Activated CD4-positive, alpha-beta T cell treated with anti-CD3 and anti-CD28 coated beads for 4 hours (primary cell): Measurements from ENCODE around the gene SNRPB.

Experiments
- DNase-seq, 2 donors: peaks; one replicate each; pipeline ENCODE4 v3.0.0-alpha.2; 2020

Gene SNRPB

DNA sequence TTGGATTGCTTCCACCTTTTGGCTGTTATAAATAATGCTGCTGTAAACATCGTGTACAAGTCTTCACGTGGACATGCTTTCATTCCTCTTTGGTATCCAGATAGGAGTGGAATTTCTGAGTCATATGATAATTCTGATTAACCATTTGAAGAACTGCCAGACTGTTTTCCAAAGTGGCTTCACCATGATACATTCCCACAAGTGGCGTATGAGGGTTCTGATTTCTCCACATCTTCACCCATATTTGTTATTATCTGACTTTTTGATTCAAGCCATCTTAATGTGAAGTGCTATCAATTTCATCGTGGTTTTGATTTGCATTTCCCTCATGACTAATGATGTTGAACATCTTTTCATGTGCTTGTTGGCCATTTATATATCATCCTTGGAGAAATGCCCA lies 2.9 kb upstream of the SNRPB start:
- no peak for DNase-seq

DNA sequence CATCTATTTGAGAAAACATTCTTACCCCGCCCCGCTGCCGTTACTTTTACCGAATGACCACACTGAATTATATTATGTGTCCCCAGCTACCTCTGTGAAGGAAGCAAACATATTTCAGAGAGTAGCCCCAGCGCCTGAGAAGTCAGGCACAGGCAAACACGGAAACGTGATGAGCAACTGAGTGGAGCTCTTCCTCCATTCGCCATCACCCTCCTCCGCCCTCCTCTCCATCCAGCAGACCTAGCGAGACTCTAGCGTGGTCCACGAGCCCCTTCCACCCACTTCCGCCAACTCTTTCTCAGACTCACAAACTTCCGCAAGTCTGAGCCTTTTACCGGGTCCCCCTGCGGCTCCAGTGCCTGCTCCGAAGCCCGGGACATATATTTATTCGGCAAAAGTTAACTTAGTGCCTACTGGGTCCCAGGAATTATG lies 582 bp downstream of the SNRPB start:
- peak; percentile 55 to 64 for DNase-seq

DNA sequence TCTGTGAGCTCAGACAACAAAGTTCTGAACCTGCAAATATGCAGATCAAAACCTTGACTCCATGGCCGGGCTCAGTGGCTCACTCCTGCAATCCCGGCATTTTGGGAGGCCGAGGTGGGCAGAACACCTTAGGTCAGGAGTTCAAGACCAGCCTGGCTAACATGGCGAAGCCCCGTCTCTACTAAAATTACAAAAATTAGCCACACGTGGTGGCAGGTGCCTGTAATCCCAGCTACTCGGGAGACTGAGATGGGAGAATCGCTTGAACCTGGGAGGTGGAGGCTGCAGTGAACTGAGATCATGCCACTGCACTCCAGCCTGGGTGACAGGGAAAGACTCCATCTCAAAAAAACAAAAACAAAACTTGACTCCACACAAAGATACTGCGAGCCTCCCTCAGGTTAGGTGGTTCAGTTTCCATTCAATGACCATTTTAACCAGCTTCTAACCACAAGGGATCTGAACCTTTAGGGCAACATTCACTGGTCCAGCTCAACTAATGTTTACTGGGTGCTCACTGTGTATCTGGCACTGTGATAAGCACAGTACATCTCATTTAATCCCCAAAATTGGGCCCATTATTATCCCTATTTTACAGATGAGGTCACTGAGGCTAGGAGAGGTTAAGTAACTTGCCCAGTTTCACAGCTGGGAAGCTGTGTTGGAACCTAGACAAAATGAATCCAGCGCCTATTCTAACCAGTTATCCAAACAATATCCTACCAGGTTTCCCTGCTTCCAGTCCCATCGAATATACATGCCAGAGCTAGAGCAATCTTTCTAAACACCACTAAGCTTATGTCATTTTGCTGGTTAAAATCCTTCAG lies 1.8 kb downstream of the SNRPB start:
- no peak for DNase-seq

DNA sequence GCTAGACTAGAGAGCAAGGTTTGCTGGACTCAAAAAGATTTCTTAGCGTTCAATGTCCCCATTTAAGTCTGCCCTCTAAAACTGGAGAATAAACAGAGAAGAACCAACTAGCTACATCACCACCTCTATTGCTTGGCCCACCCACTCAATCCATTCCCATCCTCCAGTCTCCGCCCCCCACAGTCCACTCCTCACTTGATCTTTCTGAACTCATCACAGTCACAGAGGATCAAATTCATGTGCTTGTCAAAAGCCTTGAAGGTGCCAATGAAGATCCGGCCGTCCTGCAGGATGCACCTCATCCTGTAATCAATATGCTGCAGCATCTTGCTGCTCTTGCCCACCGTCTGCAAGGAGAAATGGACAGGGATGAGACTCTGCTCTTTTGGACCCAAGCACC lies 3.2 kb downstream of the SNRPB start:
- DNase-seq = no peak

DNA sequence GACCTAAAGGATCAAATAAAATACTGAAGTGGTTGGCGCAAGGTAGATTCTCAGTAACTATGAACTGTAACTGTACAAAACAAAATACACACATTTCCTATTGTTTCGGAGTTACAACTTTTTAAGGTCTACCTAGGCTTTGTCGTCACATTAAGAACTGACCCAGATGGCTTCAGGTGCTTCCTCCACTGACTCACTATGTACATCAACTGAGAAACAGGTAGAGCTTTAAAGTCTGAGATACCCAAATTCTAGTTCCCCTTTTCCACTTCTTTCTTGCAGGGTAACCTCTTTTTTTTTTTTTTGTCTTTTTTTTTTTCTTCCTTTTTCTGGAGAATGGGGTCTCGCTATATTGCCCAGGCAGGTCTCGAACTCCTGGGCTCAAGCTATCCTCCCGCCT lies 5.5 kb downstream of the SNRPB start:
- DNase-seq = no peak

DNA sequence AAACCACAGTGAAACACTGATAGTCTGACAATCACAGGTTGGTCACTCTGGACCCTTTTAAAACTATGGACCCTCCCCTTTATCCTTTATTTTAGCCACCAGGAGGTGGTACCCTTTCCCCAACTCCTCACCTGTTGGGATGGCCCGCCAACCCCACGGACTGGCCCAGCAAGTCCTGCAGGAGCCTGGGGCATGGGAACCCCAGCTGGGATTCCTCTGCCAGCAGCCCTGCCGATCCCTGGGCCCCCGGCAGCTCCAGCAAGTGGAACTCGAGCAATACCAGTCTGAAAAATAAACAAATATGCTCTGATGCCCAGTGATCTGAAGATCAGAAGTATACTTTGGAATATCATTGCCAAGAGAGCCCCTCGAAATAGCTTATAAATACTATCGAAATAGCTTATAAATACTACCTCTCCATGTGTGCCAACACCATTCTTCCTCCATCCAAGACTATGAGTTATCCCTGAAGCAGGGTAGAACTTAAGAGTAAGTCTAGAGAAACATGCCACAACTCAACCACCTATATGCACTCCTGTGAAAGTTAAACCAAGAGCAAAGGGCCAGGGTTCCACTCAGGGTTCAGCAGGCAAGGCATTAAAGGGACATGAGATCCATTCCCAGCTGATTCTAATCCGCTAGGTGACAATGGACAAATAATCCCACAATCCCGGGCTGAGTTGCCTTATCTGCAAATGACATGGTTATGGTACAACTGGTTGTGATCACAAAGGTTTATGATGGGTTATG lies 6.8 kb downstream of the SNRPB start:
- no peak for DNase-seq

DNA sequence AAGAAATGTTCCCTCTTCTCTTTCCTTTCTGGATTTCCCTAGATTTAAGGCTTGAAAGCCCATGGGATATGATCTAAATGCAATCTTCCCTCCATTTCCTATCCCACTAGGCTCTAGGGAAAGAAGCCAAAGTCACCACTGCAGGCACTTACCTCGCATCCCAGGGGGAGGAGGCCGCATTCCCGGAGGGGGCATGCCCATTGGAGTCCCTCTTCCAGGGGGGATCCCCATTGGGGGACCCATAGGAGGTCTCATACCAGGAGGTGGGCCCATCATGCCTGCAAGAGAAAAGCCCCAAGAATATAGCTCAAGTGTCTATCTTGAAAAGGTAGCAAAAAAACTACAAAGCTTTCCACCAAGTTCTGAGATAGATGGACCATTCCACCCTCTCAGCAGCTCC lies 8.1 kb downstream of the SNRPB start:
- DNase-seq = no peak

DNA sequence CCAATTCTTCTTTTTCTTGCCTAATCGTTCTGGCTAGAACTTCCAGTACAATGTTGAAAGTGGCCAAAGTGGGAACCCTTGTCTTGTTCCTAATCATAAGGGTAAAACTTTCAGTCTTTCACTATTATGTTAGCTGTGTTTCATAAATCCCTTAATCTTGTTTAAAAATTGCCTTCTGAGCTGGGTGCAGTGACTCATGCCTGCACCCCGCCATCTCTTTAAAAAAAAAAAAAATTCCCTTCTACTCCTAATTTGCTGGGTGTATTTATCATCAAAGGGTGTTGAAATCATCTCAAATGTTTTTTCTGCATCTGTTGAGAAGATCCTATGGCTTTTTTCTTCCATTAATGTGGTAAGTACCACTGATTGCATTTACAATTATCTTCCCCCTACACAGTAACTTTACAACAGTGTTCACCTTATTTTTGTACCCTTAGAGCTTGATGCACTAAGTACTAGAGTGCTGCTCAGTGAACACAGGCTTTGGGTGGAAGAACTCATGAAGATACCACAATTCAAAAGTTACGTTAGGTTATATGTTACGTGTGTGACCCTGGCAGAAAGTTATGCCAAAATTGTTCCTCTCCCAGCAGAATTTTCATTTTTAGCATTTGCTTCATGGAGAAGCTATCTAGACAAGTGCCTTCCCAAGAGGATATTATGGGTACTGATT lies 9.7 kb downstream of the SNRPB start:
- DNase-seq = no peak

DNA sequence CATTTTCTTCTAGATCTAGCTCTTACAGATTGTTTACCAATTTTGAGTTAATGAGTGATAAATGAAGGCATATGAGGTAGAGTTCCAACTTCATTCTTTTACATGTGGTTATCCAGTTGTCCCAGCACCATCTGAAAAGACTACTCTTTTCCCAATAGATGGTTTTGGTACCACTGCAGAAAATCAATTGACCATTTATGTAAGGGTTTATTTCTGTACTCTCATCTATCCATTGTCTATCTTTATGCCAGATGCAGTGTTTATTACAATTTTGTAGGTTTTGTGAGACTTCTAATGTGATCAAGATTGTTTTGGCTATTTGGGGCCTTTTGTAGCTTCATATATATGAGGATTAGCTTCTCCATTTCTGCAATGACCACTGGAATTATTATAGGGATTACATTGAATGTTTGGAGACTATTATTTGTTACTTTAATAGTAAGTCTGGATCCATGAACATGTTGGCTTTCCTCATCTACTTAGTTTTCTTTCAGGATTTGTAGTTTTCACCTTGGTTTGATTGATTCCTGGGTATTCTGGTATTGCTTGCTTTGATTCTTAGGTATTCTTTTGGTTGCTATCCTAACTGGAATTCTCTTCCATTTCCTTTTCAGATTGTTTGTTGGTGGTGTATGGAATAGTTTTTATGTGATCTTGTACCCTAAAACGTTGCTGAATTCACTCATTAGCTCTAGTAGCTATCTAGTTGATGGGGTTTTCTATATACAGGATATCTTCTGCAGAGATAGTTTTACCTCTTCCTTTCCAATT lies 10.4 kb downstream of the SNRPB start:
- no peak for DNase-seq

DNA sequence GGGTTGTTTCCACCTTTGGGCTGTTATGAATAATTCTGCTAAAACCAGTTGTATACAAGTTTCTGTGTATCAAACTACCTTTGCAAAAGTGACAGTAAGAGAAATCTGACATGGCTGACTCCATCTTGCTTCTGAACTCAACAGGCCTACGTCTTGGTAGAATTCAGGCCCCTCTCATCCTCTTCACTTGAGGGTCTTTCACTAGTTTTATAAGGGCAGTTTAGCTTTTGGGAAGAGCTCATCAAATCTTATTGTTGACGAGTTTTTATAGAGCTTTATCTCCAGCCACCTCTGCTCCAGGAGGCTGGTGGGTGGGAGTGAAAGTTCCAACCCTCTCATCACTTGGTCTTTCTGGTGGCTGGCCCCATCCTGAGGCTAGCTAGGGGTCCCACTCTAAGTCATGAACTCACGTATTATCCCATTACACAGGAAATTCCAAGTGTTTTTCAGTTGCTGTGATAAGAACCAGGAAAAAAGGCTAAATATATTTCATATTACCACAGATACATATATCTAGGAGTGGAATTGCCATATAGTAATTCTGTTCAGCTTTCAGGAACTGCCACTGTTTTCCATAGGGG lies 11.6 kb downstream of the SNRPB start:
- no peak for DNase-seq

DNA sequence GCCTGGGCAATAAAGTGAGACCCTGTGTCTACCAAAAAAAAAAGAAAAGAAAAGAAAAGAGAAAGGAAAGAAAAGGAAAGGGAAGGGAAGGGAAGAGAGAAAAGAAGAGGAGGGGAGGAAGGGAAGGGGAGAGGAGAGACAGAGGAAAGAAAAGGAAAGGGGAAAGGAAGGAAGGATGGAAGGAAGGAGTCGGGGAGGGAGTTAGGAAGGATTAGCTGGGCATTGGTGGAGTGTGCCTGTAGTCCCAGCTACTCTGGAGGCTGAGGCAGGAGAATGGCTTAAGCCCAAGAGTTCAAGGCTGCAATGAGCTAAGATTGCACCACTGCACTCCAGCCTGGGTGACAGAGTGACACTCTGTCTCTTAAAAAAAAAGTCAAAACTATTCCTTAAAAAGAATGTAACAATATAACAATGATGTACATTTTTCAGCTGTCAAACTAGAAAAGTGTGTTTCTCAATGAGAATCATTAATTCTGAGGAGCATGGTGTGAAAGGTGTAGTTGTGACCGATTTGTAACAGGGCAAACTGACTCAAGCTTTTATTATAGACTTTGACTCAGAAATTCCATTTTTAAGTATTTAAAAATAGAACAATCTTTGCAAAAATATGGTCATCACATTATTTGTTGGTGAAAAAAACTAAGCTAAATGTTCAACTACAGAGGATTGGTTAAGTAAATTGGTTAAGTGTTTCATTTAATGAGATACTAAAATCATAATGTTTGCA lies 14.7 kb downstream of the SNRPB start:
- no peak for DNase-seq

DNA sequence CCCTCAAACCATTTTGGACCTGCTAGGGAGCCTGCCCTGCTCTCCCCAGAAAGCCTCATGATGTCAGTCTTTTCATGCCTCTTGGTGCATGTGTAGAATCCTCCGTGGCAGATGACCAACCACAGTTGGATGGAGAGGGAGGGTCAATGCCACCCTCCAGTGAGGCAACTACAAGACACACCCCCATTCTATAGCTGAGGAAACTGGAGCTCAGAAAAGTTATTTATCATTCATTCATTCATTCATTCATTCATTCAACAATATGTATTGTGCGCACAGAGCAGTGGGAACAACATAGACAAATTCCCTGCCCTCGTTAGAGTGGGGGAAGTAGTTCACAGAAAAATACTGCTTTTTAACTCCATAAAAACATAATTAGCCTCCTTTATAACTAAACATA lies 16.8 kb downstream of the SNRPB start:
- DNase-seq = no peak

DNA sequence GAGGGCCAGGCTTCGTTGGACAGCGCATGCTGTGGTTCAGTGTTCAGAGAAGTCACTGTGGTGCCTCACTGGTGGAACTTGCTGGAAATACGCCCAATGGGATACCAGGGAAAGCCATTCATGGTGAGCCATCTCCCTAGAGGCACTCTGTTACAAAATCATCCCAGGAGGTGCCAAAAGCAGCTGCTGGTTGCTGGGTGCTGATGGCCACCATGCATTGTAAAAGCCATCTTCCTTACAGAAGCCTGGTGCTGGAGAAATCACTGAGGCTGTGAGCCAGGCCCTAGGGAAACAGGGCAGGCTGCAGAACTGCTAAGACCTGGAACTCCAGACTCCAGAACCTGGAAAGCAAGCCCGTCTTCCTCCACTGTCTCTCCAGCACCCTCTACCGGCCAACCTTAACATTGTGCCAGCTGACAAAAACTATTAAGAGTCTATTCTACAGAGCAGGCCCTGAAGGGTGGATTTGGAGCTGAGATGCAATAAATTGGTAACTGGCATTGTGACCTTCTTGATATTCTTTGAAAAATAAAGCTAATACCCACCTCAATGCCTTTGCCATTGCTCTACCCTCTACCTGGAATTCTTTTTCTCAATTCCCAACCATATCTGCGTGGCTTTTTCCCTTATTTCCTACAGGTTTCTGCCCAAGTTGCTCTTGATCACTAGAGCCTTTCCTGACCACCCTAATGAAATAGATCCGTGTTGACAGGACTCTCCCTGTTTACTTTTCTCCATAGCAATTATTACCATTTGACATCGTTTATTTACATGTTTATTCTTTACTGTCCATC lies 18.5 kb downstream of the SNRPB start:
- peak; percentile 52 to 72 for DNase-seq

DNA sequence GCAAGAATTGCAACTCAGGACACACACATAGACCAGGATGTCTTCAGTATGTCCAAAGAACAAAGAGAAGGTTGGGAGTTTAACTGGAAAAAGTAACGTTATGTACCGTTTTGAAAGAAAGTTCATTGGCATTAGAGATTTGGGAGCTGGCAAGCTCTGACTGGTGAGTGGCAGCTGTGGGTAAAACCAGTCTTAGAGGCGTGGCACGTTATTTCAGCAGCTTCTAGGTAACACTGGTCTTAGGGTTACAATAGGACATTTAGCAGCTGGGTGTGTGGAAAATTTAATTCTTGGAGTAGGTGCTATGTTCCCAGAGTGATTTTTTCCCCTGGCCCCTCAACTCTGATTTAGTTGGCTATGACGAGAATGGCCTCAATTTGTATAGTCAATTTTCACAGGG lies 19.2 kb downstream of the SNRPB start:
- no peak for DNase-seq

DNA sequence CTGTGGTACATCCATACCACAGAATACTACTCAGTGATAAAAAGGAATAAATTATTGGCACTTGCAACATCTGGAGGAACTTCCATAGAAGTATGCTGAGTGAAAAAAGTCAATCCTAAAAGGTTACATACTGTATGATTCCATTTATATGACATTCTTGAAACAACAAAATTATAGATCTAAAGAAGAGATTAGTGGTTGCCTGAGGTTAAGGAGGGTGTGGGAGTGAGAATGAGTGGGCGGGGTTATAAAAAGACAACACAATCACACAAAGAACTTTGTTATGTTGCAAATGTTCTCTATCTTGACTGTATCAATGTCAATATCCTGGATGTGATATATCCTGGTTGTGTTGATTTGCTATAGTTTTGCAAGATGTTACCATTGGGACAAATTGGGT lies 21.2 kb downstream of the SNRPB start:
- DNase-seq = no peak

DNA sequence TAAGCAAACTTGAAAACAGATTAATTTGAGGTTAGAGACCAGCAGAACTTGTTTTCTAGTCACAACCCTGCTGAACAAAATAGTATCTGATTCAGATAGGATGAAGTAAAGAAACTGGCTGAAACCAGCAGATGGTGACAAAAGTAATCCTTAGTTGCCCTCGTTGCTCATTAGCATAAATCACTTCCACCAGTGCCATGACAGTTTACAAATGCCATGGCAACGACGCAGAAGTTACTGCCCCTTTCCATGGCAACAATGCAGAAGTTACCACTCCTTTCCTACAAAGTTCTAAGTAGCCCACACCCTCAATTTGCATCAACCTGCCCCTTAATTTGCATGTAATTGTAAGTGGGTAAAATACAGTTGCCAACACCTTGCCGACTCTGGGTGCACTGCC lies 23.7 kb downstream of the SNRPB start:
- DNase-seq = no peak

DNA sequence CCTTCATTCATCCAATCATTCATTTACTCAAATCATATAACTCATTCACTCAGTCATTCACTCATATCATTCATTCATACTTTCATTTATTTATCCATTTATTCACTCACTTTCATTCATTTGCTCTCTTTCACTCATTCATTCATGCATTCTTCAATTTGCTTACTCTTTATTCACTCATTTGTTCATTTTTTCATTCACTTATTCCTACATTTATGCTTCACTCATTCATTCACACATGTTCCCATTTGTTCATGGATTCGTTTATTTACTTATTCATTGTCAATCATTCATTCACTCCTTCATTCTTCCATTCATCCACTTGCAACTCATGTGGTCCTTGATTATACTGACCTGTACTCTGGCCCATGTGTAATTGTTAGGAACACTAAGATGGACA lies 39.4 kb downstream of the SNRPB start:
- DNase-seq = no peak

DNA sequence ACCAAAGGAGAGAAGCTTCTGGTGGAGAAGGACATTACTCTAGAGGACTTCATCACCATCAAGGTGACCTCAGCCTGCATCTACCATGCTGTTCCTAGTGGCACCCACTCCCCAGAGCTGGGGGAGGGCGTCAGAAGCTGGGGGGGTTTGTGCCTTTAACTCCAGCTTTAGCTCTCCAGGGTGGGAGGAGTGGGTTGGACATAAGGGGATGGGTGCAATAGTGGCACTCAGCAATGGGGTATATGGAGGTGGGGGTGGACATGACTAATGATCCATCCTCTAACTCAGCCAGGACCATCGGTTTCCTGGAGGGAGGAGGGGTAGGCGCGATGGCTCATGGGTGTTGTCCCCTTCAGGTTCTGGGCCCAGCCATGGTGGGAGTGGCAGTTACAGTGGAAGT lies 40.1 kb downstream of the SNRPB start:
- no peak for DNase-seq

DNA sequence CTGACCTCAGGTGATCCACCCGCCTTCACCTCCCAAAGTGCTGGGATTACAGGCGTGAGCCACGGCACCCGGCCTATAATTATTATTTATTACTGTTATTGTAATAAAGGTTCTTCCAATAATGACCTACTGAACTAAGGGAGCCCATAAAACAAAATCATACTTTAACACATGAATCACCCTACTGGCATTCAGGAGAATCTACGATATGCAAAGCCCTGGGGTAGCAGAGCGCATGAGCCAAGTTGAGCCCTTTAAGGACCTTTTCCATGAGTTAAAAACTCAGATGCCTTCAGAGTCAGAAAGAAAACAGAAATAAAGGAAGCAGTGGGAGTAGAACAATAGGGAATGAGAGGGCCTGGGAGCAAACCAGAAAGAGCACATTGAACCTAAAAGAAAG lies 41.5 kb downstream of the SNRPB start:
- no peak for DNase-seq

DNA sequence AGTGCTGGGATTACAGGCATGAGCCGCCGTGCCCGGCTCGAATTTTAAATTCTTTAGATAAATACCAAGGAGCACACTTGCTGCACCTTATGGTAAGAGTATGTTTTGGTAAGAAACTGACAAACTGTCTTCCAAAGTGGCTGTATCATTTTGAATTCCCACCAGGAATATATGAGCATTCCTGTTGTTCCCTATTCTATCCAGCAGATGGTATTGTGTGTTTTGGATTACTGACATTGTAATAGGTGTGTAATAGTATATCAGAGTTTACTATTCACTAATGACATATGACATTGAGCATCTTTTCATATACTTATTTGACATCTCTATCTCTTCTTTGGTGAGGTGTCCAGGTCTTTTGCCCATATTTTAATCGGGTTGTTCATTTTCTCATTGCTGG lies 49.3 kb downstream of the SNRPB start:
- DNase-seq = no peak

DNA sequence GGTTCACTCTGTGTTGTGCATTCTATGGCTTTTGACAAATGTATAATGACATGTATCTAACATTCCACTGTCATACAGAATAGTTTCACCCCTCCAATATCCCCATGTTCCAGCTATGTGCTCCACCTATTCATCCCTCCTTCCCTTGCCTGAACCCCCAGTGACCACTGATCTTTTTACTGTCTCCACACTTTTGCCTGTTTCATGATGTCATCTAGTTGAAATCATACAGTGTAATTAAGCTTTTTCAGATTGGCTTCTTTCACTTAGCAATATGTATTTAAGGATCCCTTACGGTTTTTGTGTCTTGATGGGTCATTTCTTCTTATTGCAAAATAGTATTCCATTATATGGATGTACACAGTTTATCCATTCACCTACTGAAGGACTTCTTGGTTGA lies 50.1 kb downstream of the SNRPB start:
- DNase-seq = no peak
